ENCODE measurements around the gene RBM22. TPM values are rescaled to one million over a fixed set of nuclear protein-coding genes. Genes with fewer than 3 reads are reported as not detected.

RBM22 gene
- total RNA-seq, 1 experiment from 2014 or later = 61.4 TPM

DNA sequence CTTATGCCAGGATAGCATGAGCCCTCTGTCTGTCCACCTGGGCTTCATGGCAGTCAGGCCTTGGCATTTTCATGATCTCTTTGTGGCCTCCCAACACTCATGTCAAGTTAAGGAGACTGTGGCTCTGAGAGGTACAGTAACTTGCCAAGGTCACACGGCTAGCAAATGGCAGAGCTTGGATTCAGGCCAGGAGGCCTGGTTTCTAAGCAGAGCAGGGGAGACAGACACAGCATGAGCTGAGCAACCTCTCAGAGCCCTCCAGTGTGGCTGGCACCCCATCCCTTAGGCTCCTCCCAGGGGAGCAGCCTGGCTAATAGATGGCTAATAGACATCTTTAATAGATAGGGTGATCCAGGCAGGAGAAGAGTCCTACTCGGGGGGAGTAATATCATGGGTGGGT lies 56.3 kb downstream of the RBM22 start:
- peak overlapping the region; percentile 44 for H3K4me2 ChIP-seq (ENCODE audit: low read length)
- no peak overlapping the region; a peak in 1 of 4 replicates for H3K4me3 ChIP-seq (replicated peaks in 1 of 2; ENCODE audit: low read depth in 1 of 2, low read length in 2 of 2)
- H3K27ac ChIP-seq (ENCODE audit: low read depth, low read length) = no peak overlapping the region

More for the DNA sequence above, 56.3 kb downstream of the RBM22 start:
- H3K9me3 ChIP-seq (ENCODE audit: control insufficient read depth in 1 of 2, insufficient read depth in 1 of 2, low read depth in 1 of 2, low read length in 2 of 2) = no peaks in the 10 kb centered on the region
- no peaks in the 10 kb centered on the region for H3K36me3 ChIP-seq (ENCODE audit: control insufficient read depth in 1 of 2, insufficient read depth in 2 of 2, low read length in 2 of 2)
- no peaks in the 10 kb centered on the region for H3K79me2 ChIP-seq (ENCODE audit: insufficient read depth, low read length)
- BruUV-seq (replicated peaks) = no TSS peak
- CTCF ChIA-PET = interaction anchor here (0.7 to 0.9 kb wide), 2 partner anchors 13 to 24 kb away, joined by 3 to 4 read pairs; no protein-coding TSS in a partner anchor
- no peaks in the 10 kb centered on the region for H4K20me1 ChIP-seq (ENCODE audit: insufficient read depth)
- H3K9ac ChIP-seq (ENCODE audit: low read length) = no peak overlapping the region
- POLR2A ChIA-PET = no interaction called here
- no peak for DNase-seq (ENCODE audit: low read depth, low spot score)
- no peaks in the 10 kb centered on the region for H3K27me3 ChIP-seq (ENCODE audit: insufficient read depth, low read length)
- intact Hi-C loops (cut with micrococcal nuclease) = no loop called here
- RAD21 ChIA-PET (ENCODE audit: low non-redundant PET in 1 of 2, low total read pairs in 2 of 2, uncharacterized antibody in 2 of 2, unreplicated experiment in 2 of 2) = no interaction called here
- no peak overlapping the region for H2AFZ ChIP-seq (ENCODE audit: low read depth, low read length, poor library complexity, severe bottlenecking)
- ATAC-seq = no peak
- TF ChIP-seq, protein P1, sequence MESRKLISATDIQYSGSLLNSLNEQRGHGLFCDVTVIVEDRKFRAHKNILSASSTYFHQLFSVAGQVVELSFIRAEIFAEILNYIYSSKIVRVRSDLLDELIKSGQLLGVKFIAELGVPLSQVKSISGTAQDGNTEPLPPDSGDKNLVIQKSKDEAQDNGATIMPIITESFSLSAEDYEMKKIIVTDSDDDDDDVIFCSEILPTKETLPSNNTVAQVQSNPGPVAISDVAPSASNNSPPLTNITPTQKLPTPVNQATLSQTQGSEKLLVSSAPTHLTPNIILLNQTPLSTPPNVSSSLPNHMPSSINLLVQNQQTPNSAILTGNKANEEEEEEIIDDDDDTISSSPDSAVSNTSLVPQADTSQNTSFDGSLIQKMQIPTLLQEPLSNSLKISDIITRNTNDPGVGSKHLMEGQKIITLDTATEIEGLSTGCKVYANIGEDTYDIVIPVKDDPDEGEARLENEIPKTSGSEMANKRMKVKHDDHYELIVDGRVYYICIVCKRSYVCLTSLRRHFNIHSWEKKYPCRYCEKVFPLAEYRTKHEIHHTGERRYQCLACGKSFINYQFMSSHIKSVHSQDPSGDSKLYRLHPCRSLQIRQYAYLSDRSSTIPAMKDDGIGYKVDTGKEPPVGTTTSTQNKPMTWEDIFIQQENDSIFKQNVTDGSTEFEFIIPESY (IDR thresholded peaks at IDR 0.05; ENCODE audit: extremely low read depth, insufficient replicate concordance, low read length) = no peak
- no peak for TF ChIP-seq ELF1 (IDR thresholded peaks at IDR 0.05; ENCODE audit: borderline replicate concordance, low read depth)
- no peak for TF ChIP-seq EZH2phosphoT487 (IDR thresholded peaks at IDR 0.05; ENCODE audit: borderline replicate concordance)
- TF ChIP-seq, protein P2, sequence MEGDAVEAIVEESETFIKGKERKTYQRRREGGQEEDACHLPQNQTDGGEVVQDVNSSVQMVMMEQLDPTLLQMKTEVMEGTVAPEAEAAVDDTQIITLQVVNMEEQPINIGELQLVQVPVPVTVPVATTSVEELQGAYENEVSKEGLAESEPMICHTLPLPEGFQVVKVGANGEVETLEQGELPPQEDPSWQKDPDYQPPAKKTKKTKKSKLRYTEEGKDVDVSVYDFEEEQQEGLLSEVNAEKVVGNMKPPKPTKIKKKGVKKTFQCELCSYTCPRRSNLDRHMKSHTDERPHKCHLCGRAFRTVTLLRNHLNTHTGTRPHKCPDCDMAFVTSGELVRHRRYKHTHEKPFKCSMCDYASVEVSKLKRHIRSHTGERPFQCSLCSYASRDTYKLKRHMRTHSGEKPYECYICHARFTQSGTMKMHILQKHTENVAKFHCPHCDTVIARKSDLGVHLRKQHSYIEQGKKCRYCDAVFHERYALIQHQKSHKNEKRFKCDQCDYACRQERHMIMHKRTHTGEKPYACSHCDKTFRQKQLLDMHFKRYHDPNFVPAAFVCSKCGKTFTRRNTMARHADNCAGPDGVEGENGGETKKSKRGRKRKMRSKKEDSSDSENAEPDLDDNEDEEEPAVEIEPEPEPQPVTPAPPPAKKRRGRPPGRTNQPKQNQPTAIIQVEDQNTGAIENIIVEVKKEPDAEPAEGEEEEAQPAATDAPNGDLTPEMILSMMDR (IDR thresholded peaks at IDR 0.05 in 2 of 3, conservative IDR thresholded peaks at IDR 0.05 in 1 of 3; ENCODE audit: borderline replicate concordance in 1 of 3, insufficient read depth in 1 of 3, low read depth in 2 of 3, low read length in 2 of 3) = no peak
- no peak for TF ChIP-seq SIN3A (IDR thresholded peaks at IDR 0.05; ENCODE audit: low read depth)
- TF ChIP-seq ZNF274 (IDR thresholded peaks at IDR 0.05; ENCODE audit: low read depth, low read length) = no peak
- TF ChIP-seq POLR2A (IDR thresholded peaks at IDR 0.05; ENCODE audit: borderline replicate concordance, extremely low read depth, insufficient read depth, insufficient read length) = no peak
- H3K4me1 ChIP-seq (ENCODE audit: control insufficient read depth in 1 of 2, insufficient read depth in 2 of 2, low read length in 2 of 2) = peaks cover 52 to 62% of the 10 kb centered on the region in 2 experiments
- H3K9me2 ChIP-seq (ENCODE audit: insufficient read depth) = no peaks in the 10 kb centered on the region
